Activated CD4-positive, alpha-beta T cell treated with anti-CD3 and anti-CD28 coated beads for 48 hours (primary cell): Measurements from ENCODE around the gene DRAP1.

Experiments used
- DNase-seq: peaks from one replicate; pipeline ENCODE4 v3.0.0-alpha.2; 2020

DRAP1 gene

GRCh38 chr11:65919141-65919572 is at the start of gene DRAP1:
TSS of gene DRAP1 (plus strand) at chr11:65919426. CDS start at chr11:65919502, 76 bp downstream.
- DNase-seq = peak; percentile 99

GRCh38 chr11:65869643-65870306 is 49.5 kb upstream of the DRAP1 start:
- no peak for DNase-seq

DNA sequence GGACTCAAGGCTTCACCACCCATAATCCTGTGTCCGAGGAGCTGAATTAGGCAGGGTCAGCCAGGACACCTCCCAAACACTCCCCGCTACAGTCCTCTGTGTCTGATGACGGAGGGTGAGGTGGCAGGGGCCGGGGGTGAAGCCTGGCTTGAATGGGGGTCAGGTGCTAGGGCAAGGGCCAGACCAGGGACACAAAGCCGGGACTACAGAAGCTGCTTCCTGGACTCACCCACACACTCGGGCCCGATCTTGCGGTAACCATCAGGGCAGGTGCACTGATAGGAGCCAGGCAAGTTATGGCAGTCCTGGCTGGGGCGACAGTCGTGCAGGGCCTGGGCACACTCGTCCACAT is 48.9 kb upstream of the DRAP1 start:
- DNase-seq = no peak

- DNase-seq = no peak
These were observed 48.2 kb upstream of the DRAP1 start for GRCh38 chr11:65870706-65871681.

- DNase-seq = no peak
These were observed 47.2 kb upstream of the DRAP1 start for GRCh38 chr11:65871811-65872548.

DNA sequence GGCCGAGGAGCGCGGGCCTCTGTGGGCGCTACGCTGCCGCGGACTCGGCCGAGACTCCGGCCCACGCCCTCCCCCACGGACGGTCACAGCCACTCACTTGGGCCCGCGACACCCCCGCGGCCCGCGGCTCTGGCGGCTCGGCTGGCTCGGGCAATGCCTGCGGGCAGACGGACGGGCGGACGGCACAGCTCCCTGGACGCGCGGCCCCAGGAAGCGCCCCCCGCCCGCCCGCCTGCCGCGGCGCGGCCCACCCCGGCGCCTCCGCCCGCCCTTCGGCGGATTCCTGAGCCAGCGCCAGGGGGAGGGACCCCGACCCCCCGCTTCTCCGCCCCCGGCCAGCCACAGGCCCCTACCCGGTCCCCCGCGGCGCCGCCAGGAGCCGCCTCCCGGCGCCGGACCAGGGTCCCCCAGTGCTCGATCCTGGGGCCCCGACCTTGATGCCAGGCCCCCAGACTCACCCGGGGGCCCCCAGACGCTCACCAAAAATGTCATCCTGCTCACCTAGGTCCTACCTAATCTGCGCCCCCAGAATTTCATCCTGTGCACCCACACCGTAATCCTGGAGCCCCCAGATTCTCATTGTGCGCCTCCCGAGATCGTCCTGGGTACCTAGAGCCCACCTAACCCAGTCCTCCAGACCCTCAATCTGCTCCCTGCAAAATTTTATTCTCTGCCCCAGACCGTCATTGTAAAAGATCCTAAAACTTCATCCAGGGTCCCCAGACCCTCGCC is 46.5 kb upstream of the DRAP1 start, which contains the start of gene EFEMP2:
Gene EFEMP2 (minus strand): TSS at position 215 of the 732 bp plus-strand sequence. CDS start 446 bp downstream, outside the sequence.
- no peak for DNase-seq

DNA sequence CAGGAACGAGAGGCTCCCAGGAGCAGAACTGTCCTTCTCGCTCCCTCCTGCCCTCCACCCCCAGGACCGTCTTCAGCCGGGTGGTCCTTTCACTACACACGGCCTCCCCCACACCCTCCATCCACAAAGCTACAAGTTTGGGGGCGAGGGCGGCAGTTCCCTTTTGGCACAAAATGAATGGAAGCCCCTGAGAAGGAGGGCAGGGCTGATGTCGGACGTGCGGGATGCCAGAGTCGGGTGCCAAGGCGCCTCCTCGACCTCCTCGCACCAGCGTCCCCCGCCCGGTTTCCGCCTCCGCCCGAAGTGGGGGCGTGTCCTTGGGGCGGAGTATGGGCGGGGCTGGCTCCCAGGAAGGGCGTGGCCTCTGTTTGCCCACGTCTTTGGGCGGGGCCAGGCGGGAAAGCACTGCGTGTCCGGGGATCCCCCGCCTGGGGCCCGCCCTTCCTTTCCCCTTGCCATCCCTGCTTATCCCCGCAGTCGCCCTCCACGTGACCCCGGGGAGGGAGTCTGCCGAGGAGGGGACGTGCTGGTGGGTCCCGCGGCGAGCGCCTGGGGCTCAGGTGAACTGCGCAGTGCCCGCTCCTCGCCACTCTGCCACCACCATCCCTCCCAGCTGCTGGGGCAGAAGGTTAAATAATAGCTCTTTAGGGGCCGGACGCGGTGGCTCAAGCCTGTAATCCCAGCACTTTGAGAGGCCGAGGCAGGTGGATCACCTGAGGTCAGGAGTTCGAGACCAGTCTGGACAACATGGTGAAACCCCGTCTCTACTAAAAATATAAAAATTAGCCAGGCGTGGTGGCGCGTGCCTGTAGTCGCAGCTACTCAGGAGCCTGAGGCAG is 45.7 kb upstream of the DRAP1 start:
- DNase-seq = peak; percentile 97

DNA sequence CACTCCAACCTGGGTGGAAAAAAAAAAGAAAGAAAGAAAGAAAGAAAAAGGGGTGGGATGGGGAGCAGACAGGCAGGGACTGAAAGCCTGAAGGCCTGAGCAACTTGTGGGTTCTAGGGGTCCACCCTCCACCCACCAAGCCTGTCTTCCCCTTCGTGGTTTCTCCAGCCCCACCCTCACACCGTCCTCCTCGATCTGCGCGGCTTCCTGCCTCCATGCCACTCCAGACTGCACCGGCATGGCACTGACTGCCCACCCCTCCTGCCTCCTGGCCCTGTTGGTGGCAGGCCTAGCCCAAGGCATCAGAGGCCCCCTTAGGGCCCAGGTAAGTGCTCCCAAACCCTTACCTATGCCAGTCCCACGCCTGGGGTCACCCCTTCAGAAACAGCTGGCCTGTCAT is 39.6 kb upstream of the DRAP1 start, which contains the start of gene CTSW:
Gene CTSW (plus strand): TSS at position 221 of the 400 bp plus-strand sequence. CDS start 18 bp downstream, at position 239.
- DNase-seq = no peak

DNA sequence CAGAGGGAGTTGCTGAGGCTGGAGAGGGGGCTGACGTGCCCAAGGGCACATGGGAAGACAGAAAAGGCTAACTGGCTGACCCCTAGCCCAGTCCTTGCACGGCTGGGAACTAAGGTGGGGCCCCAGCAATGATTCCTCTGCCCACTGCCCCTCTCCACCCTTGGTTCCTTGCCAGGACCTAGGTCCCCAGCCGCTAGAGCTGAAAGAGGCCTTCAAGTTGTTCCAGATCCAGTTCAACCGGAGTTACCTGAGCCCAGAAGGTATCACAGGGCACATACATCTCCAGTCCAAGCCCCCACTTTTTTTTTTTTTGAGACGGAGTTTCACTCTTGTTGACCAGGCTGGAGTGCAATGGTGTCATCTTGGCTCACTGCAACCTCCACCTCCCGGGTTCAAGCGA is 39.2 kb upstream of the DRAP1 start:
- DNase-seq = no peak

DNA sequence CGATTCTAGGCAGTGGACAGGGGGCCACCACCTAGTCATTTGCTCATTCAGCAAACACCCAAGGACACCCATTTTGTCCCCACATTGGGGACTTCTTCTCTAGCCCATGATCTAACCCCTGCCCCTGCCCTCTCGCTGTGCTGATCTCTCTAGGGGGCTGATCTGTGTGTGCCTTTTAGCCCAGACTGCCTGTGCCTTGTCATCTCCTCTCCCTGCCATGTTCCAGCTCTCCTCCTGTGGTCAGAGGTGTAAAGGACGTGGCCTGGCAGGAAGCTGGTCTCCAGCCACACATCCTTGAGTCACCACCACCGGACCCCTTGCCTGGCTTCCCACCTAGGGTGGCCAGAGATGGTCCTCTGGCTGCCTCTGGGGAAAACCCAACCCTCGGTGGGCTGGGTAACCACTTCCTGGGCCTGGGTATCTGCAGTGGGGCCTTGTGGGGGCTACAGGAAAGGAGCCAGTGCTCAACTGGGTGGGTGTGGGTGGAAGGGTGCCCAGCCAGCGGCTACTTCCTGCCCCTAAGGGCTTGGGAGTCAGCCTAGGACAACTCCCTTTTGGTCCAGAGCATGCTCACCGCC is 38.3 kb upstream of the DRAP1 start:
- no peak for DNase-seq

DNA sequence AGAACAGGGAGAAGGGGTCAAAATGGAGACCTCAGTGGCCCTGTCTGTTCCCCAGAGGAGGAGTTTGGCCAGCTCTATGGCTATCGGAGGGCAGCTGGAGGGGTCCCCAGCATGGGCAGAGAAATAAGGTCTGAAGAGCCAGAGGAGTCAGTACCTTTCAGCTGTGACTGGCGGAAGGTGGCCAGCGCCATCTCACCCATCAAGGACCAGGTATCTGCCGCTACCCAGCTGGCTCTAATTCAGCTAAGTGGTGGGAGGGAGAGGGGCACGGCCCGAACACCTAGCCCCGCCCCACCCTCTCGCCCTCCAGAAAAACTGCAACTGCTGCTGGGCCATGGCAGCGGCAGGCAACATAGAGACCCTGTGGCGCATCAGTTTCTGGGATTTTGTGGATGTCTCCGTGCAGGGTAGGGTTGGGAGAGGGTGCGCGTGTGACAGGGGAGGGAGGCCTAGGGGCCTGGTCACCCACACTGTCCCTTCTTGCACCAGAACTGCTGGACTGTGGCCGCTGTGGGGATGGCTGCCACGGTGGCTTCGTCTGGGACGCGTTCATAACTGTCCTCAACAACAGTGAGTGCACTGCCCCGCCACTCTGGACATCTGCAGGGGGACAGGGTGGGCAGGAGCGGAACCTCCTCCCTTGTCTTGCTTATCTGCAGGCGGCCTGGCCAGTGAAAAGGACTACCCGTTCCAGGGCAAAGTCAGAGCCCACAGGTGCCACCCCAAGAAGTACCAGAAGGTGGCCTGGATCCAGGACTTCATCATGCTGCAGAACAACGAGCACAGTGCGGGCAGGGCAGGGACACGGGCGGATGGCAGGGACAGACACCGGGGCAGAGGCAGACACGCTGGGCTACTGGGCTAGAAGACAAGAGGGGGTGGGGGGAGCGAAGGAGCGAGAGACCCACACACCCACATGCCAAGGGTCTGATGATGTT is 36.8 kb upstream of the DRAP1 start:
- DNase-seq = no peak

DNA sequence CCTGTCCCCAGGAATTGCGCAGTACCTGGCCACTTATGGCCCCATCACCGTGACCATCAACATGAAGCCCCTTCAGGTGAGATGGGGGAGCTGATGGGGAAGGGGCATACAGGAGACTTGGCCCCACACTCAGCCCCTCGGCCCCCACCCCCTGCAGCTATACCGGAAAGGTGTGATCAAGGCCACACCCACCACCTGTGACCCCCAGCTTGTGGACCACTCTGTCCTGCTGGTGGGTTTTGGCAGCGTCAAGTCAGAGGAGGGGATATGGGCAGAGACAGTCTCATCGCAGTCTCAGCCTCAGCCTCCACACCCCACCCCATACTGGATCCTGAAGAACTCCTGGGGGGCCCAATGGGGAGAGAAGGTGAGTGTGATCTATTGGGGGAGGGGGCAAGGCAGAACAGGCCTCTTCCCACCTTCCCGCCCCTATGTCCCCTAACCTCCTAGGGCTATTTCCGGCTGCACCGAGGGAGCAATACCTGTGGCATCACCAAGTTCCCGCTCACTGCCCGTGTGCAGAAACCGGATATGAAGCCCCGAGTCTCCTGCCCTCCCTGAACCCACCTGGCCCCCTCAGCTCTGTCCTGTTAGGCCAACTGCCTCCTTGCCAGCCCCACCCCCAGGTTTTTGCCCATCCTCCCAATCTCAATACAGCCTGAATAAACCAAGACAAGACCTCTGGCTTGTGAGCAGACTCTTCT is 36.0 kb upstream of the DRAP1 start:
- DNase-seq = no peak

- no peak for DNase-seq
These were observed 35.2 kb upstream of the DRAP1 start for GRCh38 chr11:65883786-65884715.

DNA sequence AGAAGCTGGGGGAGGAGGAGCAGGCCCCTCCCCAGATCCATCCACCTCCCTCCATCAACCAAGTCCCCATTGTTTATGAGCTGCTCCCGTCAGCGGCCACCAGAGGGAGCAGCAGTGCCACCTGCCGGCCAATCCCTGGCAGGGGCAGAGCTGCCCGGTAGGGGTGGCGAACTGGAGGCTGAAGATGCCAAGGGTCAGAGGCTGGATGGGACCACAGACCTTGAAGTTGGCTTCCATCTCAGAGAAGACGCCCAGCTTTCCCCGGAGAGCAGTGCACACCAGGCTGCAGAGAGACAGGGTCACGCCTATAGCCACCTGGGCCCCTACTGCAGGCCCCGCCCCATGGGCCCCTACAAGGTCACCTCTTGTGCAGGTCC is 34.5 kb upstream of the DRAP1 start:
- DNase-seq = peak; percentile 87

- no peak for DNase-seq
These were observed 34.0 kb upstream of the DRAP1 start for GRCh38 chr11:65885231-65885630.

DNA sequence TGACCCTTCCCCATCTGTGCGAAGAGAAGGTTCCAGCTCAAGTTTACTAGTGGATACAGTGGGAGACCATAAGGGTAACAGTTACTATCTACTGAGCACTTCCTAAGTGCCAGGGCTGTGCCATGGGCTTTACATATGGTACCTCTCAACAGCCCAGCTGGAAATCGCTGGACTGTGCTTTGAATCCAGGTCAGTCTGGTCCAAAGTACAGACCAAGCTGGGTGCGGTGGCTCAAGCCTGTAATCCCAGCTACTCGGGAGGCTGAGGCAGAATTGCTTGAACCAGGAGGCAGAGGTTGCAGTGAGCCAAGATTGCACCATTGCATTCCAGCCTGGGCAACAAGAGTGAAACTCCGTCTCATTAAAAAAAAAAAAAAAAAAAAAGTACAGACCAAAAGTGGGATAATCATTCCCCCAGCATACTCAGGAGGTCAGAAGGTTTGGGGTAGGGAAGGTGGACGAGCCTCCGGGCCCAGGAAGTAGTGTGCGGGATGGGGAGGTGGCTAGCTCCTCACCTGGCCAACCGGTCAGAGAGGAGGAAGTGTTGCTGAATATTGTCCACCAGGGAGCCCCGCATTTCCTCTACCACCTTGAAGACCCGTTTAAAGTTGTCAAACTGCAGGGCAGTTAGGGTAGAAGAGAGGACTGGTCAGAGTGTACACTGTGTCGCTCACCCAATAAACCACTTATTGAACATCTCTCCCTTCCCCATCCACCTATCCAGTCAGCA is 33.3 kb upstream of the DRAP1 start:
- DNase-seq = no peak
